Ovary (tissue), 3 donors: ENCODE measurements around the gene STEAP3.

Source experiments
- EP300 ChIP-seq: sonication (generic); formaldehyde crosslinking; IDR thresholded peaks from one replicate; pipeline ENCODE4 v1.6.1; 2017; ENCODE audit warnings: antibody characterized with exemption
- TF ChIP-seq, protein P1 (sequence below), 3 donors: fragments of 450-650 bp in 2 of 3; fragments of 200-600 bp in 1 of 3; IDR thresholded peaks; one replicate each; pipeline versions ENCODE4 v1.5.1 to v1.8.0; 2016 to 2022; ENCODE audit warnings: antibody characterized with exemption in 3 of 3, mild to moderate bottlenecking in 1 of 3
- donor health status: DM: no; HTN: no; CAD: no.

DNA sequence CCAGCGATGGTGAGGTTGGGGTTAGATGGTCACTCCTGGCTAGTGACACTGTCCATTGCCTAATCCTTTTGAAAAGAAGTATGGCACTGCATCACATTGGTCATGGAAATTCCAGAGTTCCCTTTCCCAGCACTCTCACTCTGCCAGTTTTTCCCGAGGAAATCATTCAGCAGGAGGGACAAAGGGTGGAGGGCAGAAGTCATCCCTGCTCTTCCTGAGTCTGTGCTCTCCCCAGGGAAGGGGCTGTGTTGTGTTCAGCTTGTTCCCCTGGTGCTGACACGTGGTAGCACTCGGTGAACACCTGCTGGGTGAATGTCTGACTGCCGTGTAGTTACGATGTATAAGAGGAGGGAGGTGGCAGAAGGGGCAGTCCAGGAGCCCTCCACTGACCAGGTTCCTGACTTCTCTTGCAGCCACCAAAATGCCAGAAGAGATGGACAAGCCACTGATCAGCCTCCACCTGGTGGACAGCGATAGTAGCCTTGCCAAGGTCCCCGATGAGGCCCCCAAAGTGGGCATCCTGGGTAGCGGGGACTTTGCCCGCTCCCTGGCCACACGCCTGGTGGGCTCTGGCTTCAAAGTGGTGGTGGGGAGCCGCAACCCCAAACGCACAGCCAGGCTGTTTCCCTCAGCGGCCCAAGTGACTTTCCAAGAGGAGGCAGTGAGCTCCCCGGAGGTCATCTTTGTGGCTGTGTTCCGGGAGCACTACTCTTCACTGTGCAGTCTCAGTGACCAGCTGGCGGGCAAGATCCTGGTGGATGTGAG, 21.6 kb downstream of the STEAP3 start:
- TF ChIP-seq, protein P1, sequence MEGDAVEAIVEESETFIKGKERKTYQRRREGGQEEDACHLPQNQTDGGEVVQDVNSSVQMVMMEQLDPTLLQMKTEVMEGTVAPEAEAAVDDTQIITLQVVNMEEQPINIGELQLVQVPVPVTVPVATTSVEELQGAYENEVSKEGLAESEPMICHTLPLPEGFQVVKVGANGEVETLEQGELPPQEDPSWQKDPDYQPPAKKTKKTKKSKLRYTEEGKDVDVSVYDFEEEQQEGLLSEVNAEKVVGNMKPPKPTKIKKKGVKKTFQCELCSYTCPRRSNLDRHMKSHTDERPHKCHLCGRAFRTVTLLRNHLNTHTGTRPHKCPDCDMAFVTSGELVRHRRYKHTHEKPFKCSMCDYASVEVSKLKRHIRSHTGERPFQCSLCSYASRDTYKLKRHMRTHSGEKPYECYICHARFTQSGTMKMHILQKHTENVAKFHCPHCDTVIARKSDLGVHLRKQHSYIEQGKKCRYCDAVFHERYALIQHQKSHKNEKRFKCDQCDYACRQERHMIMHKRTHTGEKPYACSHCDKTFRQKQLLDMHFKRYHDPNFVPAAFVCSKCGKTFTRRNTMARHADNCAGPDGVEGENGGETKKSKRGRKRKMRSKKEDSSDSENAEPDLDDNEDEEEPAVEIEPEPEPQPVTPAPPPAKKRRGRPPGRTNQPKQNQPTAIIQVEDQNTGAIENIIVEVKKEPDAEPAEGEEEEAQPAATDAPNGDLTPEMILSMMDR (IDR thresholded peaks at IDR 0.05), result no peak
- no peak for TF ChIP-seq EP300
